Mesenchymal stem cell (in vitro differentiated cells and primary cell): ENCODE data around the gene AJAP1.

Experiments
- DNase-seq: peaks from one replicate; pipeline ENCODE4 v3.0.0-alpha.2; 2013
- H2AFZ ChIP-seq: one replicate; pipeline ENCODE4 v1.6.1; 2013; ENCODE audit warnings: low read depth, mild to moderate bottlenecking, control low read depth, inconsistent platforms, low read length, moderate library complexity
- H2AK5ac ChIP-seq: 2 replicates; pipeline ENCODE4 v1.6.1; 2013; ENCODE audit warnings: low read length, moderate library complexity, mild to moderate bottlenecking, inconsistent platforms; ENCODE audit not compliant: severe bottlenecking
- H2BK120ac ChIP-seq: one replicate; pipeline ENCODE4 v1.6.1; 2013; ENCODE audit warnings: low read depth, mild to moderate bottlenecking, inconsistent platforms, low read length, moderate library complexity
- H2BK12ac ChIP-seq, 2 experiments: one replicate each; pipeline ENCODE4 v1.6.1; 2013; ENCODE audit warnings: inconsistent platforms in 2 of 2, low read length in 2 of 2, mild to moderate bottlenecking in 2 of 2, moderate library complexity in 2 of 2, control low read depth in 1 of 2
- H2BK15ac ChIP-seq: one replicate; pipeline ENCODE4 v1.6.1; 2013; ENCODE audit warnings: mild to moderate bottlenecking, low read depth, inconsistent platforms; ENCODE audit not compliant: poor library complexity, severe bottlenecking
- H2BK5ac ChIP-seq: 2 replicates; pipeline ENCODE4 v1.6.1; 2013; ENCODE audit warnings: low read depth, mild to moderate bottlenecking, low read length, control low read depth, inconsistent platforms; ENCODE audit not compliant: poor library complexity, severe bottlenecking
- H3K14ac ChIP-seq, 2 experiments: one replicate each; pipeline ENCODE4 v1.6.1; 2013; ENCODE audit warnings: inconsistent platforms in 2 of 2, low read length in 2 of 2, control low read depth in 1 of 2, mild to moderate bottlenecking in 1 of 2, moderate library complexity in 1 of 2
- H3K18ac ChIP-seq, 2 experiments: one replicate each; pipeline ENCODE4 v1.6.1; 2013; ENCODE audit warnings: inconsistent platforms in 2 of 2, low read length in 2 of 2, control low read depth in 1 of 2, low read depth in 1 of 2, mild to moderate bottlenecking in 1 of 2
- H3K23ac ChIP-seq, 2 experiments: one replicate each; pipeline ENCODE4 v1.6.1; 2013; ENCODE audit warnings: inconsistent platforms in 2 of 2, low read length in 2 of 2, mild to moderate bottlenecking in 2 of 2, moderate library complexity in 2 of 2, control low read depth in 1 of 2
- H3K27ac ChIP-seq: 2 replicates; pipeline ENCODE4 v1.5.1; 2013; ENCODE audit warnings: mild to moderate bottlenecking, moderate library complexity, low read length, control low read depth, inconsistent platforms; ENCODE audit not compliant: poor library complexity, severe bottlenecking
- H3K27me3 ChIP-seq, 2 experiments: 2 replicates each; pipeline versions ENCODE4 v1.6.1 to v1.7.0; 2013; ENCODE audit warnings: low read length in 2 of 2, mild to moderate bottlenecking in 2 of 2, moderate library complexity in 2 of 2, control low read depth in 1 of 2, inconsistent platforms in 1 of 2; ENCODE audit not compliant: control insufficient read depth in 1 of 2, insufficient read depth in 1 of 2
- H3K36me3 ChIP-seq, 2 experiments: 2 replicates each; pipeline versions ENCODE4 v1.6.1 to v1.7.0; 2013; ENCODE audit warnings: low read length in 2 of 2, control low read depth in 1 of 2, inconsistent platforms in 1 of 2, low read depth in 1 of 2, mild to moderate bottlenecking in 1 of 2; ENCODE audit not compliant: insufficient read depth in 2 of 2, control insufficient read depth in 1 of 2
- H3K4ac ChIP-seq, 2 experiments: one replicate each; pipeline ENCODE4 v1.6.1; 2013; ENCODE audit warnings: inconsistent platforms in 2 of 2, low read length in 2 of 2, mild to moderate bottlenecking in 2 of 2, moderate library complexity in 2 of 2, control low read depth in 1 of 2, low read depth in 1 of 2
- H3K4me1 ChIP-seq: 2 replicates; pipeline ENCODE4 v1.6.1; 2013; ENCODE audit warnings: low read depth, low read length, control low read depth; ENCODE audit not compliant: control insufficient read depth, insufficient read depth
- H3K4me2 ChIP-seq: 2 replicates; pipeline ENCODE4 v1.6.1; 2013; ENCODE audit warnings: low read length, mild to moderate bottlenecking, inconsistent platforms; ENCODE audit not compliant: poor library complexity, severe bottlenecking
- H3K4me3 ChIP-seq, 2 experiments: 2 replicates each; pipeline versions ENCODE4 v1.5.1 to v1.7.0; 2013; ENCODE audit warnings: low read length in 2 of 2, mild to moderate bottlenecking in 2 of 2, control low read depth in 1 of 2, low read depth in 1 of 2; ENCODE audit not compliant: insufficient read depth in 1 of 2
- H3K79me1 ChIP-seq: replicated peaks from 2 replicates; pipeline ENCODE4 v1.6.1; 2013; ENCODE audit warnings: mild to moderate bottlenecking, control low read depth, low read length, inconsistent platforms; ENCODE audit not compliant: poor library complexity, severe bottlenecking
- H3K9ac ChIP-seq: 2 replicates; pipeline ENCODE4 v1.7.0; 2013; ENCODE audit warnings: mild to moderate bottlenecking, low read length, moderate library complexity
- H3K9me3 ChIP-seq: 2 replicates; pipeline ENCODE4 v1.7.0; 2013; ENCODE audit warnings: mild to moderate bottlenecking, low read length; ENCODE audit not compliant: control insufficient read depth
- H4K8ac ChIP-seq: one replicate; pipeline ENCODE4 v1.6.1; 2013; ENCODE audit warnings: inconsistent platforms, mild to moderate bottlenecking, low read length, moderate library complexity
- H4K91ac ChIP-seq: one replicate; pipeline ENCODE4 v1.6.1; 2013; ENCODE audit warnings: mild to moderate bottlenecking, low read length, inconsistent platforms
- WGBS: methylation state at CpG from one replicate; pipeline ENCODE4 v1.1.7; 2013; ENCODE audit warnings: mixed read lengths; 5-methylcytosine and 5-hydroxymethylcytosine counted together

Gene AJAP1

DNA sequence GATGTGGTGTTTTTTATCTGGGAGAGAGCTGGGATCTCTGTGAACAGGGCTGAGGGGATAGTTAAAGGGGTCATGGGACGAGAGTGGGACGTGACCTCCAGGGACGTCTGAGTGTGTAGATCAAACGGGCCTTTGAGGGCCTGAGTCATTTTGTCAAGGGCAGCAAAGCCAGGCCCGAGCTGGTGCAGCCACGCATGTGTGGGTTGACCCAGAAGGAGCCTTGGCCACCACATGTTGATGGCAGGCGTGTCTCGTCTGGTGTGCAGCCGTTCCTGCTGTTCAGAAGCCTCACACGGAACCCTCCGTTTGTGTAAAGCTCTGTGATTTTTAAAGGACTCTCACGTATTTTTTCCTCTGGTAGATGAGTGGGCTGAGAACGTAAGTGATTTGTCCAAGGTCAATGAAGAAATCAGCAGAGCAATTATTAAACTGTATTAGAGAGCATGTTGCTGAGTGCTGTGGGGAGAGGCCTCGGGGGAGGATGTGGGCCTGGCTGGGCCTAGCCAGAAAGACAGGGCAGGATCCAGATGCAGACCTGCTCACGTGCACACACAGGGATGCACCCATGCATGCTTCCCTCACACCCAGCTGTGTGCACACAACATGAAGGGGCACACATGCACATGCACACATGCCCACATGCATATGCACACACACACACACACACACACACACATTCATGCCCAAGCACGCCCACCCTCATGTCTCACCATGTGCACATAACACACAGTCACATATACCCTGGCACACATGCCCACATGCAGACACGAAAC, 89.8 kb downstream of the AJAP1 start:
- 80% methylated on average over 17 of the region's 17 CpGs for WGBS
- Histone ChIP-seq H2BK15ac (no peak overlapping the region), H3K27me3 (no peaks in the 10 kb centered on the region), H4K91ac (no peak overlapping the region), H4K8ac (no peak overlapping the region), H3K9ac (no peak overlapping the region), H3K9me3 (no peaks in the 10 kb centered on the region), H3K27ac (no peak overlapping the region), H3K4ac (no peak overlapping the region), H2BK12ac (no peak overlapping the region), H3K4me1 (no peaks in the 10 kb centered on the region), H3K23ac (no peak overlapping the region), H3K18ac (no peak overlapping the region), H3K4me3 (no peak overlapping the region), H3K4me2 (no peak overlapping the region), H2BK5ac (no peak overlapping the region), H3K36me3 (no peaks in the 10 kb centered on the region), H2AK5ac (no peak overlapping the region), H3K14ac (peak overlapping the region in 1 of 2 experiments; percentile 45), H3K79me1 (no peaks in the 10 kb centered on the region), H2AFZ (no peak overlapping the region), H2BK120ac (no peak overlapping the region)
- DNase-seq: no peak

GRCh38 chr1:4745560-4745959, 91.2 kb downstream of the AJAP1 start:
- H3K23ac ChIP-seq: no peak overlapping the region
- no peak overlapping the region for H3K4me2 ChIP-seq
- H2BK15ac ChIP-seq: no peak overlapping the region
- no peaks in the 10 kb centered on the region for H3K36me3 ChIP-seq
- no peak overlapping the region for H3K14ac ChIP-seq
- no peak overlapping the region for H3K27ac ChIP-seq
- H3K4me1 ChIP-seq: no peaks in the 10 kb centered on the region
- H3K27me3 ChIP-seq: no peaks in the 10 kb centered on the region
- no peak overlapping the region for H3K18ac ChIP-seq
- no peak overlapping the region for H2BK120ac ChIP-seq
- H3K79me1 ChIP-seq: no peaks in the 10 kb centered on the region
- WGBS: 63% methylated on average over 7 of the region's 7 CpGs
- H3K4me3 ChIP-seq: no peak overlapping the region
- H3K4ac ChIP-seq: no peak overlapping the region
- H3K9me3 ChIP-seq: no peaks in the 10 kb centered on the region
- H4K8ac ChIP-seq: no peak overlapping the region
- no peak overlapping the region for H2BK12ac ChIP-seq
- DNase-seq: no peak
- H2AK5ac ChIP-seq: no peak overlapping the region
- H3K9ac ChIP-seq: no peak overlapping the region
- H4K91ac ChIP-seq: no peak overlapping the region
- H2BK5ac ChIP-seq: no peak overlapping the region
- no peak overlapping the region for H2AFZ ChIP-seq

GRCh38 chr1:4749406-4749805, 95.0 kb downstream of the AJAP1 start:
- Histone ChIP-seq H2AFZ (no peak overlapping the region), H3K4me2 (no peak overlapping the region), H3K27ac (no peak overlapping the region), H4K91ac (no peak overlapping the region), H3K14ac (no peak overlapping the region), H3K23ac (no peak overlapping the region), H3K27me3 (no peaks in the 10 kb centered on the region), H3K4me3 (no peak overlapping the region), H3K9ac (no peak overlapping the region), H4K8ac (no peak overlapping the region), H2BK12ac (no peak overlapping the region), H3K4ac (no peak overlapping the region), H3K79me1 (no peaks in the 10 kb centered on the region), H3K36me3 (no peaks in the 10 kb centered on the region), H2BK120ac (no peak overlapping the region), H2AK5ac (no peak overlapping the region), H2BK15ac (no peak overlapping the region), H3K18ac (no peak overlapping the region), H2BK5ac (no peak overlapping the region), H3K9me3 (peaks cover 7% of the 10 kb centered on the region), H3K4me1 (no peaks in the 10 kb centered on the region)
- no peak for DNase-seq
- 81% methylated on average over 11 of the region's 11 CpGs for WGBS

DNA sequence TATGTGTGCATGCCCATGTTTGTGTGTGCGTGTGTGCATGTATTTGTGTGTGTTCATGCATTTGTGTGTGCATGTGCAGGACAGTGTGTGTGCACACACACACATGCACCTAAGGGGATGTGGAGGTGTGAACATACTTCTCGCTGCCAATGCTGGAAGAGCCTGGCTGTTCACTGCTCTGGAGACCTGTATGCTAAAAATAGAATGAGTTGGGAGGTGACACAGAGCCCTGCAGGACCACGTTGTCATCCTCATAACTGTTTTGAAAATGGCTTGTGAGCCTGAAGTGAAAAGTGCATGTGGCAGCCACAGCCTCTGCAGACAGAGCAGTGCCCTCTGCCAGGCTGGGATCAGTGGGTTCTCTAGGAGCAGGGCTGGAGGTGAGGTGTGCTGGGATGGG, 95.8 kb downstream of the AJAP1 start:
- Histone ChIP-seq H3K4me3 (no peak overlapping the region), H3K79me1 (no peaks in the 10 kb centered on the region), H4K8ac (no peak overlapping the region), H2AK5ac (no peak overlapping the region), H3K27me3 (no peaks in the 10 kb centered on the region), H3K4me2 (no peak overlapping the region), H2BK5ac (no peak overlapping the region), H3K4ac (no peak overlapping the region), H3K9ac (no peak overlapping the region), H2BK12ac (no peak overlapping the region), H3K27ac (no peak overlapping the region), H3K18ac (no peak overlapping the region), H3K4me1 (no peaks in the 10 kb centered on the region), H2BK120ac (no peak overlapping the region), H4K91ac (no peak overlapping the region), H3K36me3 (no peaks in the 10 kb centered on the region), H3K14ac (no peak overlapping the region), H2AFZ (no peak overlapping the region), H2BK15ac (no peak overlapping the region), H3K9me3 (peaks cover 10% of the 10 kb centered on the region), H3K23ac (no peak overlapping the region)
- DNase-seq: no peak
- 66% methylated on average over 3 of the region's 3 CpGs for WGBS
